NT2/D1 (cell line): ENCODE data around the gene PRKCG.

ENCODE experiments used
- YY1 ChIP-seq: IDR thresholded peaks from 2 replicates; pipeline ENCODE4 v1.6.1; 2011; ENCODE audit not compliant: insufficient read length, insufficient read depth
- ZNF274 ChIP-seq: IDR thresholded peaks from 2 replicates; pipeline ENCODE4 v1.6.1; 2011; ENCODE audit warnings: mild to moderate bottlenecking, low read depth, low read length

GRCh38 chr19:53907193-53907581, 25.2 kb downstream of the PRKCG start:
- TF ChIP-seq YY1 (no peak), ZNF274 (no peak)
